ENCODE data around the gene HCFC1R1. TPM values are rescaled to one million over a fixed set of nuclear protein-coding genes. Genes with fewer than 3 reads are reported as not detected.
"Not testable (repeated sequence)": the region's sequence is repeated elsewhere in the genome, so short reads cannot be mapped to it uniquely, and the experiment has no call there.

The HCFC1R1 gene
- polyA plus RNA-seq, 10 donors = 68.2 to 157 (median 121) TPM

- DNase-seq = peak; percentile 88 to 94 (median 90)
These were observed 35.4 kb upstream of the HCFC1R1 start for GRCh38 chr16:3059041-3059722.

DNA sequence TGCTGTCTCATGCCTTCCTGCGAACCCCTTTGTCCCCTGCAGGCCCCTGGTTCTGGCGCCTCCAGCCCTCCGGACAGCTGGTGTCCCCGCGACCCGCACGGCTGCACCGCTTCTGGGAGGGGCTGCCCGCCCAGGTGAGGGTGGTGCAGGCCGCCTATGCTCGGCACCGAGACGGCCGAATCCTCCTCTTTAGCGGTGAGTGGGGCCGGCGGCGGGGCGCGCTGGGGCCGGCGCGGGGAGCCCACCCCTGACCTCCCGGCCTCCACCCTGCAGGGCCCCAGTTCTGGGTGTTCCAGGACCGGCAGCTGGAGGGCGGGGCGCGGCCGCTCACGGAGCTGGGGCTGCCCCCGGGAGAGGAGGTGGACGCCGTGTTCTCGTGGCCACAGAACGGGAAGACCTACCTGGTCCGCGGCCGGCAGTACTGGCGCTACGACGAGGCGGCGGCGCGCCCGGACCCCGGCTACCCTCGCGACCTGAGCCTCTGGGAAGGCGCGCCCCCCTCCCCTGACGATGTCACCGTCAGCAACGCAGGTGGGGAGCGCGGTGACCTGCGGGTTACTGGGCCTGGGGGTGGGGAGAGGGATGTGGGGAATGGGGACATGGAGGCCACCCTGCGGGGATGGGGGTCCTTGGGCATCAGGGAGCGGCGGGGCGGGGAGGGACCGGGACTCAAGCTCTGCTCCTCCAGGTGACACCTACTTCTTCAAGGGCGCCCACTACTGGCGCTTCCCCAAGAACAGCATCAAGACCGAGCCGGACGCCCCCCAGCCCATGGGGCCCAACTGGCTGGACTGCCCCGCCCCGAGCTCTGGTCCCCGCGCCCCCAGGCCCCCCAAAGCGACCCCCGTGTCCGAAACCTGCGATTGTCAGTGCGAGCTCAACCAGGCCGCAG, 34.6 kb upstream of the HCFC1R1 start:
- DNase-seq = no peak

DNA sequence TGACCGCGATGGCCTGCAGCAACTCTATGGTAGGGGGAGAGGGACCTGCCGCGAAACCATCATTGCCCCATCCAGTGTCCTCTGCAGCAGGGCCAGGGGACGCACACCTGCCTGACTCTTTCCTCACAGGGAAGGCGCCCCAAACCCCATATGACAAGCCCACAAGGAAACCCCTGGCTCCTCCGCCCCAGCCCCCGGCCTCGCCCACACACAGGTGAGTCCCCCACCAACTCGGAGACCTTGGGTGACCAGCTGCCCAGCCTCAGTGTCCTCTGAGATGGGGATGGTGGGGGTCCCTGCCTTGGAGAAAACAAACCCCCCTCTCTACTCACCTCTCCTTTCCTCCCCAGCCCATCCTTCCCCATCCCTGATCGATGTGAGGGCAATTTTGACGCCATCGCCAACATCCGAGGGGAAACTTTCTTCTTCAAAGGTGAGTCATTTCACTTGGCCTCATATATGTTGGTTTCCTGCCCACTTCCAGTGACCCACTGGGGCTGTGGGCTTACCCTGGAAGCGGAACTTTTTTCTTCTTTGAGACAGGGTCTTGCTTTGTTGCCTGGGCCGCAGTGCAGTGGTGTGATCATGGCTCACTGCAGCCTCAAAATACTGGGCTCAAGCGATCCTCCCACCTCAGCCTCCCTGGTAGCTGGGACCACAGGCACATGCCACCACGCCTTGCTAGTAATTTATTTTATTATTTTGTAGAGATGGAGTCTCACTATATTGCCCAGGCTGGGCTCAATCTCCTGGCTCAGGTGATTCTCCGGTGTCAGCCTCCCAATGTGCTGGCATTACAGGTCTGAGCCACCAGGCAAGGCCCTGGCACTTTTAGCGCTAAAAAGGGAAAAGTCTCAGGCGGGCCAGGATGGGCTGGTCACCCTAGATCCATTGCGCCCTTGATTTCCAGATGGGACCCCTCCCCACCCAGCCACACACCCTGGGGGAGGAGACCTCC, 33.7 kb upstream of the HCFC1R1 start:
- no peak for DNase-seq

DNA sequence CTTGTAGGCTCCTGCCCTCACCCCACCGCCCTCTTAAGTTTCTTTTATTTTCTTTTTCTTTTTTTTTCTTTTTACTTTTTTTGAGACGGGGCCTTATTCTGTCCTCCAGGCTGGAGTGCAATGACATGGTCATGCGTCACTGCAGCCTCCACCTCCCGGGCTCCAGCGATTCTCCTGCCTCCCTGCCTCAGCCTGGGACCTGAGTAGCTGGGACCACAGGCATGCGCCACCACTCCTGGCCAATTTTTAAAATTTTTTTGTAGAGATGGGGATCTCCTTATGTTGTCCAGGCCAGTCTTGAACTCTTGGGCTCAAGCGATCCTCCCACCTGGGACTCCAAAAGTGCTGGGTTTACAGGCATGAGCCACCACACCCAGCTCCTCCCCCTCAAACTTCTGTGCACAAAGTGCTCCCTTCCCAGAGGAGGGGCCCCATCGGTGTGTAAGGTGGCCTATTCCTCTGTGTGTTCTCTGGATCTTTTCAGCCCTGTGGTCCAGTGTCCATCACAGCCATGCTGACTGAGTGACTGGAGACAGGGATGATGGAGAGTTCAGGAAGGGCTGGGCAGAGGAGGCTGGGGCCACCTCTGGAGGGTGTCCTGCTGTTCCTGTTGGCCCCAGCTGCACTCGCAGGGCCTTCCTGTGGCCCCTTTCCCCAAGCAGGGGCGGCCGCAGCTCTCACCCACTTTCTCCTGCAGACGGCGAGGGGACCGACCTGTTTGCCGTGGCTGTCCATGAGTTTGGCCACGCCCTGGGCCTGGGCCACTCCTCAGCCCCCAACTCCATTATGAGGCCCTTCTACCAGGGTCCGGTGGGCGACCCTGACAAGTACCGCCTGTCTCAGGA, 32.8 kb upstream of the HCFC1R1 start:
- DNase-seq = no peak

DNA sequence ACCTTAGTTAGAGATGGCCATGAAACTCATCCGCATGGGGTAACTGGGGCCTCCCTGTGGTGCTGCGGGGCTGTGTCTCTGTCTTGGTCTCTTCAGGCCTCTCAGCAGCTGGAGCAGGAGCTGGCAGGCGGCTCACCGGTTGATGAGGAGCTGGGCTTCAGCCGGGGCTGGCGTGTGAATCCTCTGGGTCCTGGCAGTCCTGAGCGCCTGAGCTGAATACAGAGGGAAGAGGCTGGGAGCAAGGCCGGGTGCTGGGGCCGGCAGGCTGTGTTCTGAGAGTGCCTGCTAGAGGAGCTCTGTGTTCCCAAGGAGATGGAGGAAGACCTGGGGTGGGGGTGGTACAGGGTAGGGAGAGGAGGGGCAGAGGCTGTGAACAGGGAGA, 32.0 kb upstream of the HCFC1R1 start:
- not testable (repeated sequence) for DNase-seq

DNA sequence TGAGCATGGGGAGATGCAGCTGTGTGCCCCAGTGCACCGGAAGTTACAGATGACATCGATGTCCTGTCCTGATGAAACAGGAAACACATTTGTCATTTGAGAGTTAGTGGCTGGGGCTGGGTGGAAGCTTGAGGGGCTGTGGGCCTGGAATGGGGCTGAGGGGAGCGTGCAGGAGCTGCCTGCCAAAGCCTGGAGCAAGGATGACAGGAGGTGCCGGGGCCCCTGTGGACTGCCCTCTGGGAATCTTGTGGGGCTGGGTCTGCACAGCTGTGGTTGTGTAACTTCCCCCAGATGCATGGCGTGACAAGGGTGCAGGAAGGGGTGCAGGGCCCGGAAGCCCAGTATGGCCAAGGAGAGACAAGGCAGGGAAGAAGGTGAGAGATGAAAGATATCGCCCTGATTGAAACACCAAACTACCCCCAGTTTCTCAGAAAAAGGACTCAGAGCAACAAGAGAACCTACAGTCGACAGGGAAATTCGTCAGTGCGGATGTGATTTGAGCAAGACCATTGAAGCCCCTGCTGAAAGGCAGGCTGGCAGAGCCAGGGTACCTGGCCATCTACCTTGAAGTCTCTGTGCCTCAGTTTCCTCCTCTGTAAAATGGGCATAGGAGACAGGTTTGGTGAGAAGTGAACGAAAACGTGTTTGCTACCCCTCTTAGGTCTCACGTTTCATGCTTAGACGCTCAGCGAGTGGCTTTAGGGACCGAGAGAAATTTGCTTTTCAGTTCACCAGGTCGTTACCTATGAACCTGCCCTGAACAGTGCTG, 31.4 kb upstream of the HCFC1R1 start:
- DNase-seq = no peak

DNA sequence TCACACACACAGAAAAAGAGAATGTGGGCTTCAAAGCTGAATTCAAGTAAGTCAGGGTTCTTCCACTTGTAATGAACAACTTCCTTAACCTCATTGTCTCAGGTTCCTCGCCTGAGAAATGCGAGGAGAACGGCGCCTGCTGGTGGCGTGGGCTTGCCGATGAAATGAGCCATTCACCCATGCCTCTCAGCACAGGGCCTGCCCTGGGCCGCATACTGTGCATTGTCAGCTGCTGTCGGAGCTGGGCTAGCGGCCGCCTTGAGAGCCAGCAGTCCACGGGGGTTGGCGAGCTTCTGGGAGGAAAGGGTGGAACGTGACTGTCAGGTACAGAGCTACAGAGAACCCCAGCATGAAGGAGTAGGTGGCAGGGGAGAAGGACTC, 29.6 kb upstream of the HCFC1R1 start:
- DNase-seq = not testable (repeated sequence)

DNA sequence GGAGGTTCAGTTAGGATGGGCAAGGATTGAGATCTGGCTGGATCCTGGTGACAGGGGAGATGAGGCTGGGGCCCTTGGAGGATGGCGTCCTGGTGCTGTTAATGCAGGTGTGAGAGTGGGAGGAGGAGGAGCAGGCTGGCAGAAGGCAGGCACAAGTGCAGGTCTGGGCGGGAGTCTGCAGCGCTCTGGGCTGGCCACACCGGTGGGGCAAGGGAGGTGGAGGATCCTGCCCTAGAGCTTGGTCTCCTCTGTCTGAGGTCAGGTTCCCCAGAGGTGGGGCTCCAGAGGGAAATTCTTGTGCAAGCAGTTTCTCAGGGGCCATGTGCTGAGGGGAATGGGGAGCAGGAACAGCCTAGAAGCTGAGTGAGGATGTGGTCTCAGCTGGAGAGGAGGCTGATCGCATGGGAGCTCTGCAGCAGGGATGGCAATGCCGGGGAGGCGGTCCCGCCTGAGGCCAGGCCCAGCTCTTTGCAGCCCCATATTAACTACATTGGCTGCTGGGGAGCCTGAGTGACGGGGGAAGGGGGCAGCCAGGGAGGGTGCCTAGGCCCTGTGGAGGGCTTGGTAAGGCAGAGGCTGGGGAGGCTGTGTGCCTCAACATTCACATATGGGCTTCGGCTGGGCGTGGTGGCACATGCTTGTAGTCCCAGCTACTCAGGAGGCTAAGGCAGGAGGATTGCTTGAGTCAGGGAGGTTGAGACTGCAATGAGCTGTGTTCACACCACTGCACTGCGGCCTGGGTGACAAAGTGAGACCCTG, 29.0 kb upstream of the HCFC1R1 start:
- not testable (repeated sequence) for DNase-seq

DNA sequence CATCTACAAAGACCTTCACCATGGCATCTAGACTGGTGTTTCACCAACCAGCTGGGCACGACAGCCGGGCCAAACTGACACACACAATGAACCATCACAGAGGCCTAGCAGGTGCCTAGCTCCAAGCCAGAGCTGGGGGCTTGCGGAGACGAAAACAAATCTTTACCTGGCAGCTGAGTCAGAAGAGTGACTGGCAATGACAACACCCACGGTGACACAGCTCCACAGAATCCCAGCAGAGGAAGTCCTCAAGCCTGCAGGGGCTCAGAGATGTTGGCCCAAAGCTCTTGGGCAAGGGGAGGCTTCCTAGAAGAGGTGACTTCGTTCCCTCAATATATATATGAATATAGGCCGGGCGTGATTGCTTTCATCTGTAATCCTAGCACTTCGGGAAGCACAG, 27.8 kb upstream of the HCFC1R1 start:
- DNase-seq = no peak

GRCh38 chr16:3051009-3051408, 27.3 kb upstream of the HCFC1R1 start:
- no peak for DNase-seq

GRCh38 chr16:3050487-3050886, 26.7 kb upstream of the HCFC1R1 start:
- no peak for DNase-seq

DNA sequence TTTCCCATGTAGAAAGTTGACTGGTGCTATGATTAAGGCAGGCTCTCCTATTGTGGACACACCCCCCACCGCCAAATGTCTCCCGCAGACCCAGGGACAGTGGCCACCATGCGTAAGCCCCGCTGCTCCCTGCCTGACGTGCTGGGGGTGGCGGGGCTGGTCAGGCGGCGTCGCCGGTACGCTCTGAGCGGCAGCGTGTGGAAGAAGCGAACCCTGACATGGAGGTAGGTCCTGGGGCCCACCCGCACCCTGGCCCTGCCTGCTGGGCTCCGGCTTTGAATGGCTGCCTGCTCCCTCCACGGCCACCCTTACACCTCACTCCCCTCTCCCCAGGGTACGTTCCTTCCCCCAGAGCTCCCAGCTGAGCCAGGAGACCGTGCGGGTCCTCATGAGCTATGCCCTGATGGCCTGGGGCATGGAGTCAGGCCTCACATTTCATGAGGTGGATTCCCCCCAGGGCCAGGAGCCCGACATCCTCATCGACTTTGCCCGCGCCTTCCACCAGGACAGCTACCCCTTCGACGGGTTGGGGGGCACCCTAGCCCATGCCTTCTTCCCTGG, 26.3 kb upstream of the HCFC1R1 start:
- no peak for DNase-seq

DNA sequence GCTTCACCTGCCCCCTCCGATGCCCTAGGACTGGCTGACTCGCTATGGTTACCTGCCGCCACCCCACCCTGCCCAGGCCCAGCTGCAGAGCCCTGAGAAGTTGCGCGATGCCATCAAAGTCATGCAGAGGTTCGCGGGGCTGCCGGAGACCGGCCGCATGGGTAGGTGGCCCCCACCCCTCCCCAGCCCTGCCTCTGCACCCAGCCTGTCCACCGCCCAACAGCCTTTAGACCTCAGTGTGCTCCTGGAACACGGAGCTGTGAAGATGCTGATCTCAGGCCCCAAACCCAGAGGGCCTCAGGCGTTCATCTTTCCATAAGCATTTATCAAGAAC, 23.6 kb upstream of the HCFC1R1 start:
- no peak for DNase-seq

- no peak for DNase-seq
These were observed 23.1 kb upstream of the HCFC1R1 start for GRCh38 chr16:3046641-3047386.

- peak in 1 of 3 donors; percentile 69 for DNase-seq
These were observed 22.3 kb upstream of the HCFC1R1 start, which contains the start of gene MMP25 for GRCh38 chr16:3045758-3046640. Gene MMP25 (plus strand): TSS chr16:3046561. CDS start chr16:3046918, 357 bp downstream.

- DNase-seq = no peak
These were observed 21.0 kb upstream of the HCFC1R1 start for GRCh38 chr16:3044708-3045107.

- no peak for DNase-seq
These were observed 18.6 kb upstream of the HCFC1R1 start for GRCh38 chr16:3042376-3042775.

Measured in muscle of back (tissue), 11 donors.